ENCODE data around the gene ZNF557.

Gene ZNF557

DNA sequence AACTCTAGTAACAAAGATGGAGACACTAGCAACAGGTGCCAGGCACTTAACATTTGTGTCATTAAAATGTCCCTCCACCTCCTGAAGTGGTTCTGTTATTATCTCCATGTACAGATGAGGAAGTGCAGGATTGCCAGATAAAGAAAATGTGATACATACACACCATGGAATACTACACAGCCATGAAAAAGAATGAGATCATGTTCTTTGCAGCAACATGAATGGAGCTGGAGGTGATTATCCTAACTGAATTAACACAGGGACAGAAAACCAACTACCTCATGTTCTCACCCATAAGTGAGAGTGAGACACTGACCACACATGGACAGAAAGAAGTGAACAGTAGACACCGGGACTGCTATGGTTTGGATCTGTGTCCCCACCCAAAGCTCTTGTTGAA lies 60.5 kb downstream of the ZNF557 start:
- no peaks in the 10 kb centered on the region for H3K4me1 Mint-ChIP-seq
- no peaks in the 10 kb centered on the region for H3K27me3 Mint-ChIP-seq
- no peak for DNase-seq
- H3K4me3 Mint-ChIP-seq = no peak overlapping the region
- no peak overlapping the region for H3K27ac Mint-ChIP-seq
- no peaks in the 10 kb centered on the region for H3K36me3 Mint-ChIP-seq
- CTCF ChIA-PET = no interaction called here
- H3K9me3 Mint-ChIP-seq = peaks cover 13% of the 10 kb centered on the region

GRCh38 chr19:7132054-7132453 lies 62.6 kb downstream of the ZNF557 start:
- H3K36me3 Mint-ChIP-seq = no peaks in the 10 kb centered on the region
- CTCF ChIA-PET = interaction anchor here (0.8 kb wide), 1 partner anchor 248 kb away, joined by 3 read pairs; no protein-coding TSS in a partner anchor

DNA sequence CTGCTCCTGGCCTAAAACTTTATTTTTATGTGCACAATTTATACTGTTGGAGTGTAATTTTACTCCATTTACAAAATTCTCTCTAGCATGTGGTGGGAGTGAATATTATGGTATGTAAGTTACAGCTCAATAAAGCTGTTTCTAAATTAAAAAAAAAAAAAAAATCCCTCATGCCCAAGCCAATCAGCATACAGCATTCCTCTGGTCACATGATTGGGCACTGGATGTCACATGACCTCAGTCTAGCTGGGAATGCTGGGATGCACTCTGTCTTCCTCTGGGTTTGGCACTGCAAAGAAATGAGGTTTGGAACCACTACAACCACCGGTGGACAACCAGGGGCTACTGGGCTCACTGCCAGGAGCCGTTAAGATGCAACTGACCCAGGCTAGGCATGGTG lies 67.6 kb downstream of the ZNF557 start:
- Mint-ChIP-seq H3K9me3 (peaks cover 3% of the 10 kb centered on the region), H3K4me3 (no peak overlapping the region), H3K4me1 (no peaks in the 10 kb centered on the region), H3K27me3 (no peaks in the 10 kb centered on the region), H3K36me3 (no peaks in the 10 kb centered on the region), H3K27ac (no peak overlapping the region)
- no peak for DNase-seq
- CTCF ChIA-PET = no interaction called here

More at GRCh38 chr19:7132054-7132453, 62.6 kb downstream of the ZNF557 start:
- Mint-ChIP-seq H3K9me3 (peaks cover 3% of the 10 kb centered on the region), H3K4me1 (no peaks in the 10 kb centered on the region), H3K27me3 (no peaks in the 10 kb centered on the region), H3K4me3 (no peak overlapping the region), H3K27ac (no peak overlapping the region)
- DNase-seq = no peak
